GM18519 (cell line): ENCODE results near the gene CACHD1.

Experiments used
- ATAC-seq: cut with Tn5 transposase; IDR thresholded peaks from one replicate; pipeline ENCODE4 v1.9.1; 2021; ENCODE audit warnings: mild to moderate bottlenecking, moderate library complexity; ENCODE audit not compliant: unreplicated experiment, low FRiP score

Gene CACHD1

DNA sequence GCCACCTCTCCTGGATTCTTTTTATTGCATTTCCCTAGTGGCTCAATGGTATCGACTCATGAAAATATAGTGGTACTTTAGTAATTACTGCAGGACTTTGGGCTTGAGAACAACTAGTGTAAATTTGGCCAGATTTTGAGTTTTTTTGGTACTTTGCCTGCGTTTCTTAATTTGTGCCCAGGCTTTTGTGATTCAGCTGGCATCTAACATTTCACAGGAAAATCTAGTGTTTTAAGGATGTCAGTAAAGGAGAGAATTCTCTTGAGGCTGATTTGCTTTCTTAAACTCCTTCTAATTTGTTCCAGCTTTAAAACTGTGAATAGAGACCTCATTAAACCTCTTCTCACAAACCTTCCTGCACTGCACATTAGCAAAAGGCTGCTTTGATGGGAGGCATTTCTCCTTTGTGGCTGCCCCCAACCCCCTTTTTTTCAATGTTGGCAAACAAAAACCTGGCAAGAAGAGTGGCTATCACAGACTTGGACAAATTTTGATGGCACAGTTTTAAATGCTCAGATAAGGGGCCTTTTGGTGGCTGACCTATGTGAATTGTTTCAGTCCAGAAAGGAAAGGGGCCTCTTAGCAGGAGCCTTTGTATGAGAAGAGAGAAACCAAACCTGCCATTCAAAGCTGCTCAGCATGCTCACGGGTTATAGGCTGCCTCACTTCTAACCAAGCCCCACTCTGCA, 161.6 kb downstream of the CACHD1 start:
- no peak for ATAC-seq

DNA sequence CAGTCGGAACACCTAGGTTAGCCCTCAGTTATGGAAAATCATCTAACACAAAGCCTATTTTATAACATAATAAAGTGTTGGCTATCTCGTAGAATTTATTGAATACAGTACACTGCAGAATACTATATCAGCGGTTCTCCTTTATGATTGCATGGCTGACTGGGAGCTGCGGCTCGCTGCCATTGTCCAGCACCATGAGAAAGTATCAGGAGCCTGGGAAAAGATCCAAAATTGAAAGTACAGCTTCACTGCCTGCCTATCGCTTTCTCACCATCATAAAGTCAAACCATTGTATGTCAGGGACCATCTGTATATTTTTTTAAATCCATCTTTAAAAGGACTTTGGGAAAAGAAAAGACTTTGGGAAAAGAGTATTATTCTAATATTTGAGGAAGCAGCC, 163.0 kb downstream of the CACHD1 start:
- ATAC-seq = no peak

DNA sequence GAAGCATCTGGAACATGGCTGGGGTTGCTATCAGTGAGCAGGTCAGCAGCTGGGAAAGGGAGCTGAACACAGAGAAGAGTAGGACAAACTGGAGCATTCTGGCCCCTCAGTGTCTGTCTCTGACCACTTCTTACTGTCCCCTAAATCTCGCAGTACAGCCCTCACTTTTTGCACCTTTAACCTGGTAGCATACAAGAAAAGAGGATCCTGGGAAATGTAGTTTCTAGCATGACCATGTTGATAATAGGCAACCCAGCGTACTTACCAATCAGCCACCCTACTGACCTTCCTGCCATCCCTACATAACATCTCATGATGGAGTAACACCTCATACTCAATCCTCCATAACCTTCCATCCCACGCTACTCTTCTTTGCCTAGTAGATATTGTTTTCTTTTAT, 175.8 kb downstream of the CACHD1 start:
- no peak for ATAC-seq

GRCh38 chr1:64650411-64650810, 180.5 kb downstream of the CACHD1 start:
- ATAC-seq = no peak

GRCh38 chr1:64651841-64652240, 181.9 kb downstream of the CACHD1 start:
- no peak for ATAC-seq

GRCh38 chr1:64653466-64653865, 183.5 kb downstream of the CACHD1 start:
- ATAC-seq = no peak

DNA sequence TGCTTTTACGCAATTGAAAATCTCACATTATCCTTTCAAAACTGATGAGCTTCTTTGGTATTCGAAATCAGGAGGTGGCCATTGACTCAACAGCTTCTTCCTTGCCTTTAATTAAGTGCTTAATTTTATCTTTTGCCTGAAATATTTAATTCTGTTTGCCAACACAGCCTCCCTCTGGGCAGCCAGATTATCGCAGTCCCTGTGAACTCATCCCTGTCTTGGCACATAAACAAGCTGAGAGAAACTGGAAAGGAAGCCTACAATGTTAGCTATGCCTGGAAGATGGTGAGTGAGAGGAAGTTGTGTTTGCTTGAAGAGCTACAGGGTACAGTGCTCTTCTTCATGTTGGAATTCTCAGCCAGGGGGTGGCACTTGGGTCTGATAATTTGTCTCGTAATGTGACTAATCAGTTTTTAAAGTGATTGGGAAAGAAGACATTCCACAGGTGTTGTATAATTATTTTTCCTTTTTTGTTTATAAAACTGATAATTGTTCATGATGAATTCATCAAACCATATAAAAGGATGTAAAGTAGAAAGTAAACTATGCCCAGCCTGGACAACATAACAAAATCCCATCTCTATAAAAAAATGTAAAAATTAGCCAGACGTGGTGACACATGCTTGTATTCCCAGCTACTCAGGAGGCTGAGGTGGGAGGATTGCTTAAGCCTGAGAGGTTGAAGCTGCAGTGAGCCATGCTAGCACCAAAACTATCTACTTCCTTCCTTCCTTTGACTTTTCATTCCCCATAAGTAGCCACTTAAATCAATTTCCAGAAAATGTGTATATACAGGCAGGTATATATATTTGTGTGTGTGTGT, 184.8 kb downstream of the CACHD1 start:
- no peak for ATAC-seq

- no peak for ATAC-seq
Measured at GRCh38 chr1:64655861-64656260, 185.9 kb downstream of the CACHD1 start.

DNA sequence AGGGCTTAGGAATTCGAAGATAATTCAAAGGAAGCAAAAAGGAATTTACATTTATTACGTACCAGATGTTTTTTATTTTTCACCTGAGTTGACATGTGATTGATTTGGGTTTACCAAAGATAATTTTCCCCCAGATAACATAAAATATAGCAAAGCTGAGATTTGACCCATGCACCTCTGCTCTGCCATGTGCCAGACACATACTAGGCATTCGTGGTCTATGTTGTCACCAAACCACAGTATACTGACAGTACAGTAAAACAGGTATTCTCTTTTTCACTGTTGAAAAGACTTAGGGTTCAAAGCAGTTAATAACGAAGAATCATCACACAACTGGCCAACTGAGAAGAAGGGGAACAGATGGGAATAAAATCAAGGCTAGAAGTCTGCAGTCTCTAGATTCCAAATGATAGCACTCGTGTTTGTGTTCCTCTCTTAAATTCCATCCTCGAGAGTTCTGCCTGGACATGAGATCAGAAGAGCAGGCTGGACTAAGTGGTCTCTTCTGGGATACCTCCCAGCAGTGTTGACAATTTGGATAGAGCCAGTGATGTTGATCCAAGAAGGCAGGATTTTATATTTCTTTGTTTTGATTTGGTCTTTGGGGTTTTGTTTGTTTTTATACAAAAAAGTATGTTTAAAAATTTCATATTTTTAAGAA, 189.7 kb downstream of the CACHD1 start:
- ATAC-seq = no peak

DNA sequence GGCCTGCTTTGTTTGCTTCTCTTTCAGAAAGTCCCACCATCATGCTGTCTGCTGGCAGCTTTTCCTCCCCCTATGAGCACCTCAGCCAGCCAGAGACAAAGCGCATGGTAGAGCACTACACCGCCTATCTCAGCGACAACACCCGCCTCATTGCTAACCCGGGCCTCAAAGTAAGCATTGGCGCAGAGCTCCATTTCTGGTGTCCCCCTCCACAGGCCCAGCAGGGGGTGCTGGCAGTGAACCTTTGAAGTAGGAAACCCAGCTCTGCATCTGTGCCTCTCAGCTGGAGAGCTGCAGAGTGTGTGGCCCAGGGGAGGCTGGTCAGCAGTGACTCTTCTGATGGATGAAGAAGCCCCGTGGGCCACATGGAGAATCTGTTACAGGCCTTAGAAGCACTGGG, 193.7 kb downstream of the CACHD1 start:
- ATAC-seq = no peak

- no peak for ATAC-seq
Measured at GRCh38 chr1:64664299-64664698, 194.4 kb downstream of the CACHD1 start.

DNA sequence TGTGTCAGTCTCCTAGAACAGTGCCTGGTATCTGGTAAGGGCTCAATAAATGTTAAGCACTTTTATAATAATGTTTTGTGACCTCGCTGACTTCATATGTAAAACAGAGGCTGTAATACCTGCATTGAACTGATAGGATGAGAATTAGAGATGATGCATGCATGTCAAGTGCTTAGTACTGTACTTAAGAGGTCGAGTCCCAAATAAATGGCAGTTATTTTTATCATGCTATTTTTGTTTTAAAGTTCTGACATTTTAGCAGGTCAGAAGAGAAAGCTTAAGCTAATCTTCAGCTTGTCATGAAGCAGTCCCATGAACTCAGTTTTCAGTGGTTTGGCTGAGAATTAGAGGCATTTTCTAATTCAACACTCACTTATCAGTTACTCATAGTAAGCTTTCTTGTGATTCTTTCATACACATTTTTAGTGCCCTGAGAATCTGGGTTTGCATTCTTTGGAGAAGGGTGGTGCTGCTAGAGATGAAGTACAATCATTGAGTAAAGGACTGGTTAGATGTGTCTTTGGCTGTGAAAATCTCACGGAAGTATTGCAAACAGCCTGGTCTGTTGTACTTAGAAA, 199.3 kb downstream of the CACHD1 start:
- no peak for ATAC-seq

GRCh38 chr1:64675718-64676345, 205.9 kb downstream of the CACHD1 start:
- no peak for ATAC-seq

- no peak for ATAC-seq
Measured at GRCh38 chr1:64676386-64676785, 206.5 kb downstream of the CACHD1 start.

DNA sequence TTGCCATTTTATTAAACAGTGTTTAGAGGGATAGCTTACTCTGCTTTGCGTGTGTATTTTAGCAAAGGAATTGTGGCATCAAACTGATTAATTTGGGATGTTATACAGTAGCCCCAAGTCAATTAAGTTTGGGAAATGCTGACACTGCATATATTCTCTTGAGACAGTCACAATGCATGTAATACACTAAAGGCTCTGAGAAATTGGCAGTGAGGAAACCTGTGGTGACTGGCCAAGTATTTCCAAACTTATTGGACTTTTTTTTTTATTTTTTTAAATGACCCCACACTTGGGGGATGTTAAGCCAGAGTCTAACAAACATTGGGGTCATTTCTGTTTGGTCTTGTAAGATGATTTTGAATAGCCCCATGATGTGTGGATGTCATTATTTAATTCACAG, 207.6 kb downstream of the CACHD1 start:
- no peak for ATAC-seq

DNA sequence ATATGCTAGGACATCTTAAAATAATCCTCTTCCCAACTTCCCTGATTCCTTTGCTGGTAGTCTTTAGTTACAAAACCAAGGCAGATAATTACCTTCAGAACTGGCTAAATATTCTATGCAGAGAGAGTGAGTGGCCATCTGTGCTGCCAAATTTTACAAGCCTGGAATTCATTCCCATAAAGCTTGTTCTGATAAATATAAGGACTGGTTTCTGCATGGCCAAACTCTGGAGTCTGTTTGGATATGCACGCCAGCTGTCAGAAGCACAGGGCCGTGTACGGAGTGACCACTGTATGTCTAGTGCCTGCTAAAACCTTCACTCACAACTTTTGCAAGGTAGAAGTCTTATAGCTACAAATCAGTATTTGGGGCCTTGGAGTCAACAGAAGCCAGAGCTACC, 208.4 kb downstream of the CACHD1 start:
- no peak for ATAC-seq

- no peak for ATAC-seq
Measured at GRCh38 chr1:64679177-64679576, 209.2 kb downstream of the CACHD1 start.

DNA sequence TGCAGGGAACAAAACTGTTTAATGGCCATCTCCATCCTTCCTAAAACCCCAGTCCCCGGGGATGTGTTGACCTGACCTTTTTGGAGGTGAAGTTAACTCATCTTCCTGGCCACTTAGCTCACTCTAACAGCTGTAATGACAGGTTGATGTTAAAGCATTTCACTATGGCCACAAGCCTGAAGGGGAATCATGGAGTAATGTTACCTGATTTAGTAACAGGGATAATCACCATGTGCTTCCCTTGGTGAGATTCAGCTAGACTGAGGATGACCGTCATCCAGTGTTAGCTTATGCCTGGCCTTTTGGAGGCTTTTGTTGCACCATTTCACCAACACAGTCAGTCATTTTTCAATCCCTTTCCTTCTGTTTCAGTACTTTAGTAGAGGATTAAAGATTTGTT, 210.7 kb downstream of the CACHD1 start:
- ATAC-seq = no peak

DNA sequence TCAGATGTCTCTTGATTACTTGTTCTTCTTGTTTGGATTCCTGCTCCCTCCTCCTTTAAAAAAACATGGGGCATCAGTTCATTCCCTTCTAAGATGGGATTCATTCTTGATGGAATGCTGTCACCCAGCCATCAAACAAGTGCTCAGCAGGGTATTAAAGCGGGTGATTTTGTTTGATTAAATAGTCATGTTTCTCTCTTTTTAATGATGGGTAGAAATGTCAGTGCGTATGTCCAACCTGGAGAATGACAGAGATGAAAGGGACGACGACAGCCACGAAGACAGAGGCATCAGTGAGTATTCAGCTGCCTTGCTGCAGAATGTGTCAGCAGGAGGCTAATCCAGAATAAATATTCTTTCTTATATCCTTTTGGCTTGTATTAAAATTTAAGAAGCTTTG, 211.1 kb downstream of the CACHD1 start:
- ATAC-seq = no peak

DNA sequence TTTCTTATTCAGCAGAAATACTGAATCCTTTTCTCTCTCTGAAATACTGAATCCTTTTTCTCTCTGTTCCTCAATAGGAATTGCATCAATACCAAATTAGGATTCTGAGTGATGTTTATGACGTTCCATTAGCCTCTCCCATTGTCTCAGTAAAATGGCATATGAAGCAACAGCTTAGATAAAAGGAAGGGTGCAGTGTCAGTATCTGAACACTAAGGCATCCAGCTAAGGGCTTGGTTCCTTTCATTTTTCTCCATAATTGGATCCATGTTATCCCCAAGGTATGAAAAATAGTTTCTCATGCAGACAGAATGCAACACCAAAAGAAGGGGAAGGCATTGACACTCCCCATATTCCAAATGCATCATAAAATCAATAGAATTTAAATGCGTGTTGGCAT, 213.5 kb downstream of the CACHD1 start:
- no peak for ATAC-seq

DNA sequence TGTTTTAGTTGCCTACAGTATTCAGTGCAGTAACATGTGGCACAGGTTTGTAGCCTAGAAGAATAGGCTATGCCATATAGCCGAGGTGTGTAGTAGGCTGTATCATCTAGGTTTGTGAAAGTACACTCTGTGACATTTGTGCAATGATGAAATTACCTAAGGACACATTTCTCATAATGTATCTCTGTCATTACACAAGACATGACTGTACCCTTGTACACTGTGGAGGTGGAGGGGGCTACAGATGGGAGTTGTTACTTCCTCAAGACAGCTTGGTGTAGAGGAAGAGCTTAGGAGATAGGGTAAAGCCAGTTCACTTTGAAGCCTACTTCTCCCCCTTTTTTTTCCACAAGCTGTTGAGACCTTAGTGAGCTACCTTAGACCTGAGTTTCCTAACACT, 215.3 kb downstream of the CACHD1 start:
- no peak for ATAC-seq
